HepG2 (cell line): ENCODE data around the gene CCDC91. TPM values are rescaled to one million over a fixed set of nuclear protein-coding genes. Genes with fewer than 3 reads are reported as not detected.

Experiments
- ATAC-seq: fragments of 200-7000 bp; cut with Tn5 transposase; 3 replicates; pipeline ENCODE4 v1.9.1; 2020; ENCODE audit warnings: mild to moderate bottlenecking, moderate library complexity
- BruUV-seq: library from RNA; stranded (reverse); fragments of 400-500 nt; replicated peaks from 2 replicates; lab custom pipeline; 2021; lab: Mats Ljungman, UMichigan
- CTCF ChIA-PET: fragments of 300-600 bp; formaldehyde crosslinking; extraction: SDS; loops from one replicate; lab custom pipeline; 2021; ENCODE audit warnings: low total read pairs, inconsistent platforms, low intra/inter-chr PET ratio; lab: Yijun Ruan, JAX
- POLR2A ChIA-PET: fragments of 350-600 bp; sonication (Branson Sonifier 250); formaldehyde crosslinking; loops from one replicate; lab custom pipeline; 2020; ENCODE audit warnings: antibody characterized with exemption, inconsistent platforms; lab: Yijun Ruan, JAX
- DNase-seq: peaks from one replicate; pipeline ENCODE4 v3.0.0-alpha.2; 2015; ENCODE audit warnings: low spot score
- FAIRE-seq: peaks from 3 replicates; lab custom pipeline; 2011; peaks lifted over from hg19 to GRCh38; lab: Jason Lieb, UNC
- H2AFZ ChIP-seq: one replicate; pipeline ENCODE4 v1.6.1; 2011; ENCODE audit warnings: low read length, inconsistent platforms
- H3K27ac ChIP-seq: fragments of 300-600 bp; 3 replicates; pipeline ENCODE4 v1.8.0; 2011; ENCODE audit warnings: mixed run types, mild to moderate bottlenecking, mixed read lengths, low read length, inconsistent platforms; ENCODE audit not compliant: insufficient read depth; ENCODE audit errors: extremely low read length
- H3K27me3 ChIP-seq, 2 experiments: fragments of 200-600 bp in 1 of 2; 2 replicates in 1 of 2; 3 replicates in 1 of 2; pipeline versions ENCODE4 v1.6.0 to v1.8.0; 2011; ENCODE audit warnings: low read length in 2 of 2, mild to moderate bottlenecking in 2 of 2, moderate library complexity in 2 of 2, inconsistent platforms in 1 of 2; ENCODE audit not compliant: insufficient read depth in 2 of 2, control insufficient read depth in 1 of 2
- H3K36me3 ChIP-seq, 2 experiments: fragments of 200-600 bp in 1 of 2; replicated peaks in 1 of 2; 2 replicates in 1 of 2; 3 replicates in 1 of 2; pipeline versions ENCODE4 v1.5.1 to v1.8.0; 2011; ENCODE audit warnings: low read length in 2 of 2, inconsistent platforms in 1 of 2; ENCODE audit not compliant: insufficient read depth in 2 of 2, control insufficient read depth in 1 of 2
- H3K4me1 ChIP-seq: 2 replicates; pipeline ENCODE4 v1.5.1; 2012; ENCODE audit warnings: low read length, inconsistent platforms; ENCODE audit not compliant: insufficient read depth
- H3K4me2 ChIP-seq: 2 replicates; pipeline ENCODE4 v1.6.0; 2011; ENCODE audit warnings: low read depth, low read length, inconsistent platforms
- H3K4me3 ChIP-seq, 3 experiments: fragments of 200-600 bp in 1 of 3; sonication (generic), shearing (Covaris generic) in 1 of 3; replicated peaks in 1 of 3; 2 replicates each; pipeline ENCODE4 v1.5.1; 2011 to 2016; ENCODE audit warnings: low read length in 3 of 3, inconsistent platforms in 2 of 3, low read depth in 2 of 3, mild to moderate bottlenecking in 2 of 3, control low read depth in 1 of 3, mixed read lengths in 1 of 3; ENCODE audit not compliant: insufficient read depth in 1 of 3
- H3K79me2 ChIP-seq: one replicate; pipeline ENCODE4 v1.6.1; 2011; ENCODE audit warnings: low read length, inconsistent platforms; ENCODE audit not compliant: insufficient read depth
- H3K9ac ChIP-seq: 2 replicates; pipeline ENCODE4 v1.6.0; 2011; ENCODE audit warnings: mild to moderate bottlenecking, low read depth, low read length, inconsistent platforms; ENCODE audit not compliant: insufficient read depth
- H3K9me3 ChIP-seq: 2 replicates; pipeline ENCODE4 v1.5.1; 2012; ENCODE audit warnings: mild to moderate bottlenecking, low read length
- H4K20me1 ChIP-seq: 2 replicates; pipeline ENCODE4 v1.6.0; 2011; ENCODE audit warnings: inconsistent platforms, mild to moderate bottlenecking, low read length, moderate library complexity; ENCODE audit not compliant: insufficient read depth
- ATF4 ChIP-seq, 2 experiments: fragments of 450-650 bp in 1 of 2; sonication (generic) in 1 of 2; formaldehyde crosslinking; IDR thresholded peaks; 2 replicates each; pipeline versions ENCODE4 v1.5.0 to v1.8.0; 2020 to 2022; ENCODE audit warnings: mild to moderate bottlenecking in 1 of 2, missing genetic modification reagents in 1 of 2
- CEBPG ChIP-seq: IDR thresholded peaks from 2 replicates; pipeline ENCODE4 v1.6.1; 2016
- CENPBD1 ChIP-seq: sonication (generic); formaldehyde crosslinking; IDR thresholded peaks from 2 replicates; pipeline ENCODE4 v1.8.0; 2022; ENCODE audit warnings: missing genetic modification reagents, low read depth, mild to moderate bottlenecking, borderline replicate concordance
- GMEB2 ChIP-seq: IDR thresholded peaks from 2 replicates; pipeline ENCODE4 v1.6.1; 2016; ENCODE audit warnings: missing biosample characterization, missing genetic modification reagents, low read depth
- HHEX ChIP-seq: IDR thresholded peaks from 2 replicates; pipeline ENCODE4 v1.6.1; 2016; ENCODE audit warnings: control low read depth
- HNRNPUL1 ChIP-seq: fragments of 200-400 bp; formaldehyde crosslinking; IDR thresholded peaks from 2 replicates; pipeline ENCODE4 v1.6.1; 2017; ENCODE audit warnings: low read depth, mild to moderate bottlenecking, low read length, moderate library complexity
- MAFK ChIP-seq, 2 experiments: IDR thresholded peaks in 1 of 2; conservative IDR thresholded peaks in 1 of 2; 2 replicates each; pipeline ENCODE4 v1.6.1; 2011; ENCODE audit warnings: improper control_type of control experiment in 2 of 2, low read length in 2 of 2
- MEIS1 ChIP-seq: sonication (generic); formaldehyde crosslinking; IDR thresholded peaks from 2 replicates; pipeline ENCODE4 v1.9.0; 2021; ENCODE audit warnings: mild to moderate bottlenecking, missing genetic modification reagents, moderate library complexity, borderline replicate concordance
- MTA1 ChIP-seq: sonication (generic); formaldehyde crosslinking; IDR thresholded peaks from 2 replicates; pipeline ENCODE4 v1.4.0; 2020; ENCODE audit warnings: missing genetic modification reagents, mild to moderate bottlenecking, borderline replicate concordance
- ZBTB2 ChIP-seq: sonication (generic); formaldehyde crosslinking; IDR thresholded peaks from 2 replicates; pipeline ENCODE4 v1.8.0; 2022; ENCODE audit warnings: low read depth, missing genetic modification reagents
- ZBTB46 ChIP-seq: sonication (generic); formaldehyde crosslinking; IDR thresholded peaks from 2 replicates; pipeline ENCODE4 v1.4.0; 2020; ENCODE audit warnings: mild to moderate bottlenecking, missing genetic modification reagents, borderline replicate concordance
- ZBTB8A ChIP-seq: sonication (generic); formaldehyde crosslinking; IDR thresholded peaks from 2 replicates; pipeline ENCODE4 v1.4.0; 2020; ENCODE audit warnings: mild to moderate bottlenecking, low read depth, missing genetic modification reagents, borderline replicate concordance
- ZFP36L2 ChIP-seq: sonication (generic); formaldehyde crosslinking; IDR thresholded peaks from 2 replicates; pipeline ENCODE4 v1.4.0; 2020; ENCODE audit warnings: missing genetic modification reagents
- ZFX ChIP-seq: sonication (generic); formaldehyde crosslinking; IDR thresholded peaks from 2 replicates; pipeline ENCODE4 v1.4.0; 2020; ENCODE audit warnings: mild to moderate bottlenecking, low read depth, missing genetic modification reagents, moderate library complexity
- ZNF180 ChIP-seq: sonication (generic); formaldehyde crosslinking; IDR thresholded peaks from 2 replicates; pipeline ENCODE4 v1.4.0; 2020; ENCODE audit warnings: low read depth, missing genetic modification reagents, borderline replicate concordance
- ZNF282 ChIP-seq: fragments of 450-650 bp; IDR thresholded peaks from 2 replicates; pipeline ENCODE4 v1.6.1; 2018; ENCODE audit not compliant: partially characterized antibody
- ZNF331 ChIP-seq: sonication (generic); formaldehyde crosslinking; IDR thresholded peaks from 2 replicates; pipeline ENCODE4 v1.4.0; 2020; ENCODE audit warnings: missing genetic modification reagents
- ZNF552 ChIP-seq: sonication (generic); formaldehyde crosslinking; IDR thresholded peaks from 2 replicates; pipeline ENCODE4 v1.9.0; 2022; ENCODE audit warnings: missing genetic modification reagents, mild to moderate bottlenecking, borderline replicate concordance
- ZNF850 ChIP-seq: sonication (generic); formaldehyde crosslinking; conservative IDR thresholded peaks from 2 replicates; pipeline ENCODE4 v1.9.0; 2021; ENCODE audit warnings: mild to moderate bottlenecking, missing genetic modification reagents
- WGBS: methylation state at CpG from one replicate; pipeline ENCODE4 v1.1.6; 2017; ENCODE audit warnings: low lambda C conversion rate; 5-methylcytosine and 5-hydroxymethylcytosine counted together
- in situ Hi-C: cut with HindIII; loops from 2 replicates; pipeline ENCODE4 v1.10.0; 2017; ENCODE audit warnings: low pct_unique_long_range_greater_than_20kb; ENCODE audit not compliant: extremely low pct_ligation_motif_present
- intact Hi-C: fragments of 100-400 bp; cut with micrococcal nuclease; formaldehyde crosslinking; loops from one replicate; pipeline ENCODE4 v1.10.0; 2022; ENCODE audit not compliant: unreplicated experiment
- polyA plus RNA-seq, 8 experiments: library from polyadenylated mRNA; depleted of rRNA in 3 of 8; stranded (reverse) in 7 of 8; unstranded in 1 of 8; fragments of >200 nt; fragmentation: Illumina TruSeq in 4 of 8; extraction: Trizol in 4 of 8; gene quantifications; 2 replicates each; pipeline versions ENCODE4 v1.2.1 to v1.2.3, GENCODE V29; 2011 to 2016; ENCODE audit warnings: low read depth in 4 of 8, missing spikeins in 1 of 8, mixed read lengths in 1 of 8; ENCODE audit not compliant: insufficient read depth in 1 of 8
- total RNA-seq, 5 experiments: library from RNA; depleted of rRNA; stranded (reverse); fragments of >200 nt; fragmentation: Illumina TruSeq; extraction: Trizol; gene quantifications; 2 replicates each; pipeline ENCODE4 v1.2.3, GENCODE V29; 2016; ENCODE audit warnings: low read depth in 1 of 5

CCDC91 gene
- total and polyA plus RNA-seq, 2 of the 13 experiments (the other 11 are each of a cell fraction or from before 2014, with no cell fraction given), result 9.8 to 15.8 TPM

- ATAC-seq (no peak), FAIRE-seq (no peak), DNase-seq (no peak)
- CTCF ChIA-PET, result no interaction called here
- H3K36me3 ChIP-seq, result no peaks in the 10 kb centered on the region; a peak in 1 of 5 replicates
- no peak overlapping the region for H3K9ac ChIP-seq
- H3K79me2 ChIP-seq, result no peaks in the 10 kb centered on the region
- H4K20me1 ChIP-seq, result no peaks in the 10 kb centered on the region
- no peak overlapping the region for H3K27ac ChIP-seq
- 31% methylated on average over 2 of the region's 2 CpGs for WGBS
- H3K4me2 ChIP-seq, result no peak overlapping the region
- intact Hi-C loops, result no loop called here
- no peak for TF ChIP-seq ZNF282
- TF ChIP-seq ZFX (CRISPR knock-in tag), result no peak
- no peak for TF ChIP-seq ATF4 (CRISPR knock-in tag; IDR thresholded peaks at IDR 0.05)
- no peak for TF ChIP-seq ZBTB2 (CRISPR knock-in tag)
- no peak for TF ChIP-seq MTA1
- TF ChIP-seq ZNF850 (CRISPR knock-in tag), result no peak
- no peak for TF ChIP-seq ZNF552 (CRISPR knock-in tag)
- TF ChIP-seq HHEX (CRISPR knock-in tag), result no peak
- TF ChIP-seq MAFK (conservative IDR thresholded peaks at IDR 0.05 in 1 of 2, IDR thresholded peaks at IDR 0.05 in 1 of 2; ENCODE audit: low read length in 2 of 2), result no peak
- no peak for TF ChIP-seq CEBPG
- no peak for TF ChIP-seq ZNF180 (CRISPR knock-in tag)
- TF ChIP-seq ZBTB46, result no peak
- no peak for TF ChIP-seq ZBTB8A
- TF ChIP-seq ZNF331 (CRISPR knock-in tag), result no peak
- no peak for TF ChIP-seq MEIS1 (CRISPR knock-in tag)
- TF ChIP-seq HNRNPUL1, result no peak
- no peak for TF ChIP-seq GMEB2 (CRISPR knock-in tag)
- no peak for TF ChIP-seq CENPBD1
- TF ChIP-seq ZFP36L2 (CRISPR knock-in tag), result no peak
- TF ChIP-seq, all 625 proteins: peak for 0
- Histone ChIP-seq H3K4me3 (no peak overlapping the region), H3K4me1 (no peaks in the 10 kb centered on the region), H3K9me3 (peaks cover 49% of the 10 kb centered on the region), H3K27me3 (no peaks in the 10 kb centered on the region), H2AFZ (no peak overlapping the region)
- in situ Hi-C loops, result no loop called here
- no TSS peak for BruUV-seq
- POLR2A ChIA-PET, result no interaction called here
Observed at GRCh38 chr12:28369483-28369882, 179.2 kb downstream of the CCDC91 start.
